ENCODE data around the gene SPHKAP.
"Not testable (repeated sequence)": the region's sequence is repeated elsewhere in the genome, so short reads cannot be mapped to it uniquely, and the experiment has no call there.

SPHKAP gene

GRCh38 chr2:228023619-228024018 is 157.9 kb downstream of the SPHKAP start:
- DNase-seq (ENCODE audit: low spot score), result no peak

GRCh38 chr2:228018311-228018710 is 163.2 kb downstream of the SPHKAP start:
- DNase-seq (ENCODE audit: low spot score), result no peak

- DNase-seq (ENCODE audit: low spot score), result no peak
Observed at GRCh38 chr2:228017784-228018183, 163.7 kb downstream of the SPHKAP start.

GRCh38 chr2:228016402-228016801 is 165.1 kb downstream of the SPHKAP start:
- no peak for DNase-seq (ENCODE audit: low spot score)

- DNase-seq (ENCODE audit: low spot score), result no peak
Observed at GRCh38 chr2:228015741-228016140, 165.7 kb downstream of the SPHKAP start.

- no peak for DNase-seq (ENCODE audit: low spot score)
Observed at GRCh38 chr2:227996366-227996765, 185.1 kb downstream of the SPHKAP start.

GRCh38 chr2:227990937-227991336 is 190.6 kb downstream of the SPHKAP start:
- no peak for DNase-seq (ENCODE audit: low spot score)

- DNase-seq (ENCODE audit: low spot score), result no peak
Observed at GRCh38 chr2:227973241-227973640, 208.2 kb downstream of the SPHKAP start.

GRCh38 chr2:227971619-227972230 is 209.8 kb downstream of the SPHKAP start:
- no peak for DNase-seq (ENCODE audit: low spot score)

GRCh38 chr2:227960317-227960716 is 221.2 kb downstream of the SPHKAP start:
- DNase-seq (ENCODE audit: low spot score), result no peak

GRCh38 chr2:227942965-227943364 is 238.5 kb downstream of the SPHKAP start:
- DNase-seq (ENCODE audit: low spot score), result no peak

- no peak for DNase-seq (ENCODE audit: low spot score)
Observed at GRCh38 chr2:227942021-227942420, 239.5 kb downstream of the SPHKAP start.

GRCh38 chr2:227939271-227940027 is 242.0 kb downstream of the SPHKAP start:
- peak; percentile 5 for DNase-seq (ENCODE audit: low spot score)

- DNase-seq (ENCODE audit: low spot score), result not testable (repeated sequence)
Observed at GRCh38 chr2:227936249-227936648, 245.2 kb downstream of the SPHKAP start.

GRCh38 chr2:227933884-227934283 is 247.6 kb downstream of the SPHKAP start:
- DNase-seq (ENCODE audit: low spot score), result no peak

- no peak for DNase-seq (ENCODE audit: low spot score)
Observed at GRCh38 chr2:227932403-227932802, 249.1 kb downstream of the SPHKAP start.

GRCh38 chr2:227932001-227932400 is 249.5 kb downstream of the SPHKAP start:
- no peak for DNase-seq (ENCODE audit: low spot score)

Measured in hepatic stellate cell (primary cell).